Muscle of leg (tissue), 16 donors: ENCODE results near the gene C9orf57. TPM values are rescaled to one million over a fixed set of nuclear protein-coding genes. Genes with fewer than 3 reads are reported as not detected.
"Not testable (repeated sequence)": the region's sequence is repeated elsewhere in the genome, so short reads cannot be mapped to it uniquely, and the experiment has no call there.

ENCODE experiments used
- DNase-seq: peaks from one replicate; pipeline ENCODE4 v3.0.0; 2013
- H3K27ac ChIP-seq: one replicate; pipeline ENCODE4 v1.5.1; 2013; ENCODE audit warnings: mild to moderate bottlenecking, low read length, control low read depth
- H3K27me3 ChIP-seq: one replicate; pipeline ENCODE4 v1.6.1; 2013; ENCODE audit warnings: low read length; ENCODE audit not compliant: control insufficient read depth, insufficient read depth
- H3K36me3 ChIP-seq: one replicate; pipeline ENCODE4 v1.6.1; 2013; ENCODE audit warnings: low read length; ENCODE audit not compliant: control insufficient read depth, insufficient read depth
- H3K4me1 ChIP-seq: one replicate; pipeline ENCODE4 v1.6.1; 2013; ENCODE audit warnings: low read length; ENCODE audit not compliant: control insufficient read depth, insufficient read depth
- H3K4me3 ChIP-seq: one replicate; pipeline ENCODE4 v1.5.1; 2013; ENCODE audit warnings: low read length, control low read depth
- H3K9me3 ChIP-seq: replicated peaks from 2 replicates; pipeline ENCODE4 v1.6.1; 2013; ENCODE audit warnings: low read depth, low read length; ENCODE audit not compliant: control insufficient read depth
- WGBS: methylation state at CpG from one replicate; pipeline ENCODE4 v1.1.5; 2013; ENCODE audit warnings: missing lambda C conversion rate; ENCODE audit not compliant: insufficient coverage; 5-methylcytosine and 5-hydroxymethylcytosine counted together
- long read RNA-seq, 11 donors: transcript quantifications; one replicate each; lab custom pipeline, GENCODE V29; 2026
- polyA plus RNA-seq, 8 donors: library from polyadenylated mRNA; unstranded; fragments of 120-200 nt; gene quantifications; one replicate each; pipeline versions ENCODE4 v1.2.1 to v1.2.3, GENCODE V29; 2013; ENCODE audit warnings: inconsistent platforms in 1 of 8, low replicate concordance in 1 of 8; ENCODE audit not compliant: insufficient read length in 8 of 8, insufficient read depth in 1 of 8
- total RNA-seq: library from RNA; stranded (reverse); fragments of 120-200 nt; gene quantifications from one replicate; pipeline ENCODE4 v1.2.4, GENCODE V29; 2013

C9orf57 gene, protein sequence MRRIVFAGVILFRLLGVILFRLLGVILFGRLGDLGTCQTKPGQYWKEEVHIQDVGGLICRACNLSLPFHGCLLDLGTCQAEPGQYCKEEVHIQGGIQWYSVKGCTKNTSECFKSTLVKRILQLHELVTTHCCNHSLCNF
- total RNA-seq = not detected
- polyA plus RNA-seq = not detected
- long read RNA-seq, donor 1 = 0 reads
- long read RNA-seq, donor 2 = 0 reads
- long read RNA-seq, donor 3 = 0 reads
- long read RNA-seq, donor 4 = 0 reads
- long read RNA-seq, donor 5 = 0 reads
- long read RNA-seq, donor 6 = 0 reads
- long read RNA-seq, donor 7 = 0 reads
- long read RNA-seq, donor 8 = 0 reads
- long read RNA-seq, donor 9 = 0 reads
- long read RNA-seq, donor 10 = 0 reads
- long read RNA-seq, donor 11 = 0 reads

DNA sequence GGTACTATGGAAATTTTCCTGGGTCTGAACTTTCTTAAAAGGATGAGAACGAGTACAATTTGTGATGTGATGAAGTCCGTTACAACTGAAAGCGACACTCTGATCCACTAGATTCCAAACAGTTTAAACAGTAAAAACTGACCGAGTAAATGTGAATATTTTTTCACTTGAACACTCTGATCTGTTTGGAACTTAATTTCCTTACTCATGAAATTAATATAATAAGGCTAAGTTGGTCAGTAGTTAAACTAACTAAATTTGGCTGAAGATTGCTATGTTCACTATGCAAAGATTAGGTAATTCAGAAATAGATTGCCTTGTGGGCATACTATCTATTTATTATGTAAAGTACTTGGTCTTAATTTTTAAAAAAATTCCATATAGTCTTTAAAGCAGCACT, at the start of gene C9orf57:
Gene C9orf57, minus strand, starts transcription at position 101 of the 400 bp plus-strand sequence. CDS start 1,282 bp downstream, outside the sequence.
- Histone ChIP-seq H3K4me1 (no peaks in the 10 kb centered on the region), H3K36me3 (no peaks in the 10 kb centered on the region), H3K27ac (no peak within 1 kb of the TSS), H3K27me3 (no peaks in the 10 kb centered on the region), H3K9me3 (no peaks in the 10 kb centered on the region), H3K4me3 (no peak within 1 kb of the TSS)
- no CpG with 5 or more reads among the region's 4 CpGs for WGBS
- no peak for DNase-seq

DNA sequence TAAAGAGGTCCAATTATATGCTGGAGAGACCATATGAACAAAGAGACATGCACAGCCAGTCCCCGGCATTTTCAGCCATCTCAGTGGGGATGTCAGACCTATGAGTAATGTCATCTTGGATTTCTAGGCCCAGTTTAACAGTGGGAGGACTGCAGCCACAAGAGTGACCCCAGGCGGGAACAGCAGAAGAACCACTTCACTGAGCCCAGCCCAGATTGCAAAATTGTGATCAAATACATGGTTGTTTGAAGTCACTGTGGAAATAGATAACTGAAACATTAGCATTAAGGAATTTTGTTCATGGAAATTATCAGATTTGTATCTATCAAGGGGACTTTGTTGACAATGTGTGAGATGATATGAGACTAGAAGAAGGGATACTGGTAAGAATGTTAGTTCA, 42.1 kb upstream of the C9orf57 start:
- no peaks in the 10 kb centered on the region for H3K27me3 ChIP-seq
- 95% methylated on average over 2 of the region's 2 CpGs for WGBS
- no peaks in the 10 kb centered on the region for H3K9me3 ChIP-seq
- no peaks in the 10 kb centered on the region for H3K36me3 ChIP-seq
- H3K4me3 ChIP-seq = no peak overlapping the region
- no peak for DNase-seq
- no peaks in the 10 kb centered on the region for H3K4me1 ChIP-seq
- H3K27ac ChIP-seq = no peak overlapping the region

DNA sequence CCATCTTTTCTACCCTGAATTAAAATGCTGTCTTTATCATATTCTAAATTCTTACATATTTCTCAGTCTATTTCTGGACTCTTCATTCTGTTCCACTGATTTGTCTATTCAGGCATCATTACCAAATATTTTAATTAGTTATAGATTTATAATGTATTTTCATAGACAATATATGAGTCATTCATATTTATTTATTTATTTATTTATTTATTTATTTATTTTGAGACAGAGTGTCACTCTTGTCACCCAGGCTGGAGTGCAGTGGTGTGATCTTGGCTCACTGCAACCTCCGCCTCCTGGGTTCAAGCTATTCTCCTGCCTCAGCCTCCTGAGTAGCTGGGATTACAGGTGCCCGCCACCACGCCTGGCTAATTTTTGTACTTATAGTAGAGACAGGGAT, 35.1 kb upstream of the C9orf57 start:
- not testable (repeated sequence) for H3K27ac ChIP-seq, H3K9me3 ChIP-seq, H3K27me3 ChIP-seq, H3K36me3 ChIP-seq, H3K4me1 ChIP-seq, DNase-seq, H3K4me3 ChIP-seq
- 83% methylated on average over 2 of the region's 3 CpGs for WGBS

DNA sequence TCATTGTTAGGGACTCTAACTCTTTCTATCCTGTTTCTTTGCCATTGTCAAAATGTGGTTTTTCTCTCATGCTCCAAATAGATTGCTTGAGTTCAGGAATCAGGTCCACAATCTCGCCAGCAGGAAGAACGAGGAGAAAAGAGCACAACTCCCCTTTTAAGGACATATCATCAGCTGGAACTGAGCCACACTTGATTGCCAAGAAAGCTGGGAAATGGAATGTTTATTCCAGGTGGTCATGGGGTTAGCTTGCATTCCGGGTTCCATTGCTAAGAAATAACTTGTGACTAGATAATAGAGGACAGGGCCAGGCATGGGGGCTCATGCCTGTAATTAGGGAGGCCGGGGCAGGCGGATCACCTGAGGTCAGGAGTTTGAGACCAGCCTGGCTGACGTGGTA, 32.4 kb upstream of the C9orf57 start:
- H3K27ac ChIP-seq = no peak overlapping the region
- H3K9me3 ChIP-seq = no peaks in the 10 kb centered on the region
- no peaks in the 10 kb centered on the region for H3K4me1 ChIP-seq
- no peaks in the 10 kb centered on the region for H3K27me3 ChIP-seq
- H3K4me3 ChIP-seq = no peak overlapping the region
- peak; percentile 3 for DNase-seq
- 25% methylated on average over 3 of the region's 6 CpGs for WGBS
- no peaks in the 10 kb centered on the region for H3K36me3 ChIP-seq

DNA sequence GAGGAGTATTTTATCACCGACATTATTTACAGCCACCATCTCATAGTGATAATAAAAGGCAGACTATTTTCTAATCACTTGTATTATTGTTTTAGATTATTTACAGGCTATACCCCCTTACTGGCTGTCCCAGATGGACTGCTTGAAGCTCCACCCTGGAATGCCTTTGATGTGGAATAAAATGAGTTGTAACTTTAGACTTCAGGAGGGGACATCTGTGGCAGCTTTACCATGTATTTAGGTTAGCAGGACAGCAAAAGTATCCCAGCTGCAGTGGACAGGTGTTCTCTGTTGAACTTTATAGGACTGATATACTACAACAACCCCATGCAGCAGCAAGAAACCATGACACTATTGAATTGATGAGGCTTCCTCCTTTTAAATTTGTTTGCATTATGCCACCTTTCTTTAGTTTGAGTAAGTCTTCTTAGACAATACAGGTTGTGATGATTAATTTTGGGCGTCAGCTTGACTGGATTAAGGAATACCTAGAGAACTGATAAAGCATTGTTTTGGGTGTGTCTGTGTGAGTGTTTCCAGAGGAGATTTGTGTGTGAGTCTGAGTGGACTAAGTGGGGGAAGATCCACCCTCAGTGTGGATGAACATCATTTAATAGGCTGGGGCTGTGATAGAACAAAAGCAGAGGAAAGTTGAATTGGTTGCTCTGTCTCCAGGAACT, 29.2 kb upstream of the C9orf57 start:
- DNase-seq = peak; percentile 7
- H3K27ac ChIP-seq = no peak overlapping the region

DNA sequence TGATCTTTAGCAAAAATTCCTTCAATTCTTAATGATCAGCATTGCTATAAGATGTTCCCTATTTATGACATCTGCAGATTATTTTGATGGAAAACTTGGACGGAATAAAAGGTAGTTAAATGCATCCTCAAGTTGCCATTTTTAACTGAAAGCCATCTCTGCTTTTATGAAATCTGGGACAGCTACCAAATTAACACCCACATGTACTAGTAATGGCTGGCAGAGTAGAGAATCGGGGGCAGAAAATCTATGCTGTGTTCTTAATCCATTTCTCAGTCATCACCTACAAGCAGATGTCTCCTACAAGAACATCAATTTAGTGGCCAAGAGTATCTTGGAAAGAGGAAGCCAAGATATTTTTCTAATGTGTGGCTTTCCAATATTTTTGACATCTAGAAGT, 22.1 kb upstream of the C9orf57 start:
- no peak overlapping the region for H3K27ac ChIP-seq
- DNase-seq = no peak
- H3K27me3 ChIP-seq = no peaks in the 10 kb centered on the region
- no peaks in the 10 kb centered on the region for H3K9me3 ChIP-seq
- no peak overlapping the region for H3K4me3 ChIP-seq
- H3K36me3 ChIP-seq = no peaks in the 10 kb centered on the region
- no CpG with 5 or more reads among the region's 2 CpGs for WGBS
- H3K4me1 ChIP-seq = no peaks in the 10 kb centered on the region

More for the DNA sequence above, 29.2 kb upstream of the C9orf57 start:
- Histone ChIP-seq H3K36me3 (no peaks in the 10 kb centered on the region), H3K9me3 (no peaks in the 10 kb centered on the region), H3K4me3 (no peak overlapping the region), H3K27me3 (no peaks in the 10 kb centered on the region), H3K4me1 (no peaks in the 10 kb centered on the region)
- 78% methylated on average over 1 of the region's 2 CpGs for WGBS

DNA sequence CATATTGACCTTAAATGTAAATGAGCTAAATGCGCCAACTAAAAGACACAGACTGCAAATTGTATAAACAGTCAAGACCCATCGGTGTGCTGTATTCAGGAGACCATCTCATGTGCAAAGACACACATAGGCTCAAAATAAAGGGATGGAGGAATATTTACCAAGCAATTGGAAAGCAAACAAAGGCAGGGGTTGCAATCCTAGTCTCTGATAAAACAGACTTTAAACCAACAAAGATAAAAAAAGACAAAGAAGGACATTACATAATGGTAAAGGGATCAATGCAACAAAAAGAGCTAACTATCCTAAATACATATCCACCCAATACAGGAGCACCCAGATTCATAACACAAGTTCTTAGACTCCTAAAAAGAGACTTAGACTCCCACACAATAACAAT, 14.3 kb upstream of the C9orf57 start:
- H3K36me3 ChIP-seq, H3K4me1 ChIP-seq, H3K4me3 ChIP-seq, H3K9me3 ChIP-seq, DNase-seq, H3K27me3 ChIP-seq, H3K27ac ChIP-seq: not testable (repeated sequence)
- 60% methylated on average over 2 of the region's 2 CpGs for WGBS

DNA sequence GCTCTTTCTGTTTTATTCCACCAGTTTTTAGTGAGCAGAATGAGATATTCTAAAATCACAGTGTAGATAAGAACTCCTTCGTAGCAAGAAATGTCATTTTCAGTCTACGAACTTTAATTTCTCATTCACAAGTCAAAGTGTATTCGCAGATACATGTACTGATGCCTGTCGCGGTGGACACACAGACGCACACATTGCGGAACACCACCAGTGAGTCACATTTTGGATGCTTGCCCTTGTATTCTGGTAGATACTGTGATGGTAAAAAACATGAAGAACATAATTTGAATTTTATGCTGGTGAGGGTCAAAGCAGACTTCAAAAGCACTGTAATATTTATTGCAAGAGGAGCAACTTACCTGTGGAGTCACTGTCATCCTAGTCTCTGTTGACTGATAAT, 4.7 kb upstream of the C9orf57 start:
- no peaks in the 10 kb centered on the region for H3K36me3 ChIP-seq
- no peak overlapping the region for H3K4me3 ChIP-seq
- no peak overlapping the region for H3K27ac ChIP-seq
- H3K4me1 ChIP-seq = no peaks in the 10 kb centered on the region
- DNase-seq = no peak
- WGBS = 60% methylated on average over 2 of the region's 7 CpGs
- no peaks in the 10 kb centered on the region for H3K27me3 ChIP-seq
- no peaks in the 10 kb centered on the region for H3K9me3 ChIP-seq

DNA sequence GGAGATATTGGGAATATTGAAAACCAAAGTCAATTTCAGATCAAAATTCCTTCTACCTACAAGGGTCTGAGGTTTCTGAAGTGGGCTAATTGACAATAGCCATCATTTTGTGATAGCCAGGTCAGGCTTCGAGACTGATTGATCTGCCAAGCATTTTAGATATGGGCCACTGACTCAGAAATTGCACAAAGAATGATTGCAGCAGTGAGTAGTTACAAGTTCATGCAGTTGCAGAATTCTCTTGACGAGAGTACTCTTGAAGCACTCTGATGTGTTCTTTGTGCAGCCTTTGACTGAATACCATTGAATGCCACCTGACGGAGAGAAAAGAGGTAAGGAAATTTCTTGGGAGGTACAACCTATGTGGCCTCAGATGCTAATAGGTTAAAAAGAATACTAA, 8.3 kb downstream of the C9orf57 start:
- no peak for DNase-seq
- H3K4me1 ChIP-seq = no peaks in the 10 kb centered on the region
- no peaks in the 10 kb centered on the region for H3K27me3 ChIP-seq
- no peak overlapping the region for H3K27ac ChIP-seq
- WGBS = 80% methylated on average over 2 of the region's 3 CpGs
- H3K36me3 ChIP-seq = no peaks in the 10 kb centered on the region
- H3K9me3 ChIP-seq = no peaks in the 10 kb centered on the region
- no peak overlapping the region for H3K4me3 ChIP-seq

DNA sequence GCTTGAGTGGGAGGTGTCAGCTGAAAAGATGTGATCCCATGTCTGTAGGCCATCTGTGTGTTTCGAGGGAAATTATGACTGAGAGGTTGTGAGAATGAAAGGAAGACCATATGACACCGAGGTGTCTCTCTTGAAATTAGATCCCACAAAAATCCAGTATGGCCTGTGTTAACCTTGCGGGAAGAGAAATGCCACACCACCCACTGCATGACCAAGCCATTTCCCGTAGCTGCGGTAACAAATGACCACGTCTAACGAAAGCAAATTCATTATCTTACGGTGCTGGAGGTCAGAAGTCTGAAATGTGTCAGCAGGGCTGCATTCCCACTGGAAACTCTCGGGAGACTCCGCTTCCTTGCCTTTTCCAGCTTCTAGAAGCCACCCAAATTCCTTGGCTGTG, 11.6 kb downstream of the C9orf57 start:
- Histone ChIP-seq H3K4me3 (no peak overlapping the region), H3K9me3 (no peaks in the 10 kb centered on the region), H3K27ac (no peak overlapping the region), H3K27me3 (no peaks in the 10 kb centered on the region), H3K4me1 (no peaks in the 10 kb centered on the region), H3K36me3 (no peaks in the 10 kb centered on the region)
- no peak for DNase-seq
- 87% methylated on average over 7 of the region's 10 CpGs for WGBS
